HTR-8/SVneo (cell line): ENCODE measurements around the gene GCK.

Experiments
- DNase-seq: peaks from one replicate; pipeline ENCODE4 v3.0.0; 2011; ENCODE audit warnings: low spot score, mixed read lengths; ENCODE audit not compliant: insufficient read length
- FAIRE-seq: peaks from 2 replicates; lab custom pipeline; 2011; peaks lifted over from hg19 to GRCh38; lab: Jason Lieb, UNC

Gene GCK

GRCh38 chr7:44111761-44112160 is 77.5 kb downstream of the GCK start:
- FAIRE-seq (peak; percentile 40), DNase-seq (no peak)

- DNase-seq, result no peak
- no peak for FAIRE-seq
These were observed 78.3 kb downstream of the GCK start for GRCh38 chr7:44110719-44111635.

- FAIRE-seq (no peak), DNase-seq (no peak)
These were observed 79.2 kb downstream of the GCK start for GRCh38 chr7:44109991-44110390.

- no peak for FAIRE-seq
- no peak for DNase-seq
These were observed 80.2 kb downstream of the GCK start for GRCh38 chr7:44108768-44109750.

GRCh38 chr7:44107961-44108767 is 81.1 kb downstream of the GCK start:
- FAIRE-seq, result no peak

GRCh38 chr7:44107116-44107960 is 81.9 kb downstream of the GCK start:
- FAIRE-seq (no peak), DNase-seq (no peak)

More at GRCh38 chr7:44107961-44108767, 81.1 kb downstream of the GCK start:
- DNase-seq, result no peak

- FAIRE-seq, result no peak
These were observed 82.8 kb downstream of the GCK start for GRCh38 chr7:44106311-44107065.

GRCh38 chr7:44105832-44106231 is 83.4 kb downstream of the GCK start:
- FAIRE-seq (no peak), DNase-seq (no peak)

More at GRCh38 chr7:44106311-44107065, 82.8 kb downstream of the GCK start:
- DNase-seq, result no peak

- peak; percentile 80 for DNase-seq
- peak; percentile 64 for FAIRE-seq
These were observed 84.1 kb downstream of the GCK start for GRCh38 chr7:44104860-44105771.

GRCh38 chr7:44103923-44104859 is 85.0 kb downstream of the GCK start, which contains the start of gene AEBP1:
TSS of gene AEBP1 (plus strand) at chr7:44104345. CDS start at chr7:44104666, 321 bp downstream.
- no peak for FAIRE-seq
- no peak for DNase-seq

GRCh38 chr7:44103566-44103922 is 85.7 kb downstream of the GCK start:
- FAIRE-seq (no peak), DNase-seq (no peak)

GRCh38 chr7:44102846-44103565 is 86.2 kb downstream of the GCK start:
- DNase-seq (no peak), FAIRE-seq (no peak)

GRCh38 chr7:44101966-44102845 is 87.0 kb downstream of the GCK start:
- FAIRE-seq (no peak), DNase-seq (no peak)

GRCh38 chr7:44101303-44101965 is 87.8 kb downstream of the GCK start:
- FAIRE-seq, result no peak
- DNase-seq, result no peak
